Measurements from ENCODE around the gene SNCA.

Gene SNCA

DNA sequence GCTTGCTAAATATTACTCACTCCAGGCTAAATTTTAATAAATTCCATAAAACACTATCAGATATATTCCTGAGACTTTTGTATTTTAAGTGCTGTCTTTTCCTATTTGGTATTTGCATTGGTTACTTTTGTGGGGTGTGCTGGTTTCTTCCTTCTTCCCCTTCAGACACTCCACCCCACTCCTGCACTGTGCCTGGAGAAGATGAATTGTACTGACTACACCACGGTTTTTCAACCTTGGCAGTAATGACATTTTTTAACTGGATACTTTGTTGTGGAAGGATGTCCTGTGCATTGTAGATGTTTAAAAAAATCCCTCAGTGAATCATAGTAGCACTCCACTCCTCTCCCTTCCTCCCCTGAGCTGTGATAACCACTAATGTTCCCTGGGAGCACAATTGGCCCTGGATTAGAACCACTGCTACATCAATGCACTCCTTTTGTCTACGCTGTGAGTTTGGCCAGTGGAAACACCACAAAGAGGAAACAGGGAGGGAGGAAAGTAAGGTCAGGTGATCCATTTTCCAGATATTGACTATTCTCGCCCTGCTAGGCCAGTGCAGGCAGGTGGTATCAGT is 36.3 kb downstream of the SNCA start:
- TF ChIP-seq, protein P1, sequence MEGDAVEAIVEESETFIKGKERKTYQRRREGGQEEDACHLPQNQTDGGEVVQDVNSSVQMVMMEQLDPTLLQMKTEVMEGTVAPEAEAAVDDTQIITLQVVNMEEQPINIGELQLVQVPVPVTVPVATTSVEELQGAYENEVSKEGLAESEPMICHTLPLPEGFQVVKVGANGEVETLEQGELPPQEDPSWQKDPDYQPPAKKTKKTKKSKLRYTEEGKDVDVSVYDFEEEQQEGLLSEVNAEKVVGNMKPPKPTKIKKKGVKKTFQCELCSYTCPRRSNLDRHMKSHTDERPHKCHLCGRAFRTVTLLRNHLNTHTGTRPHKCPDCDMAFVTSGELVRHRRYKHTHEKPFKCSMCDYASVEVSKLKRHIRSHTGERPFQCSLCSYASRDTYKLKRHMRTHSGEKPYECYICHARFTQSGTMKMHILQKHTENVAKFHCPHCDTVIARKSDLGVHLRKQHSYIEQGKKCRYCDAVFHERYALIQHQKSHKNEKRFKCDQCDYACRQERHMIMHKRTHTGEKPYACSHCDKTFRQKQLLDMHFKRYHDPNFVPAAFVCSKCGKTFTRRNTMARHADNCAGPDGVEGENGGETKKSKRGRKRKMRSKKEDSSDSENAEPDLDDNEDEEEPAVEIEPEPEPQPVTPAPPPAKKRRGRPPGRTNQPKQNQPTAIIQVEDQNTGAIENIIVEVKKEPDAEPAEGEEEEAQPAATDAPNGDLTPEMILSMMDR (IDR thresholded peaks at IDR 0.05; ENCODE audit: borderline replicate concordance, insufficient read depth, low read depth, low read length), result no peak
- H3K4me3 ChIP-seq (ENCODE audit: low read depth, low read length), result no peak overlapping the region

DNA sequence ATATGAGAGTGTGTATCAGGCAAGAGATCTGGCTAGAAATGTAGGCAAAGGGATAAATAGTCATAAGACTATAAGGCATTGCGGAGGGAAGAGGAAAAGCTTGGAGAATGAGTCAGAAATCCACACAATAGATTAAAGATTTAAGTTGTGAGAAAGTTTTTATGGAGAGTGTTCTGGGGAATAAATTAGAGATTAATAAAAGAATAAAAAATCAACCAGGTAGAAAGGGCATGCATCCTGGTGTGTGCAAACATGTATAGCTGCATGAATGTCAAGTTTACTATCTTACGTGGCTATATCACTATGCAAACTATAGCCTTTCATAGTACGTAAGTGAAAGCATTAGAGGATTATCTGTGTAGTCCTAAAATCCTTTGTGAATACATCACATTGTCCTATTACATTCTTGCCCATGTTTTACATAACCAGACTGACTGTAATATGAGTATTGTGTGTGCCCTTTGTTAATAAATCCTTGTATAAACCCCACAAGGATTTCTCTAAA is 36.9 kb downstream of the SNCA start:
- no peak overlapping the region for H3K4me3 ChIP-seq (ENCODE audit: low read depth, low read length)
- TF ChIP-seq, protein P1 (IDR thresholded peaks at IDR 0.05; ENCODE audit: borderline replicate concordance, insufficient read depth, low read depth, low read length), result no peak

DNA sequence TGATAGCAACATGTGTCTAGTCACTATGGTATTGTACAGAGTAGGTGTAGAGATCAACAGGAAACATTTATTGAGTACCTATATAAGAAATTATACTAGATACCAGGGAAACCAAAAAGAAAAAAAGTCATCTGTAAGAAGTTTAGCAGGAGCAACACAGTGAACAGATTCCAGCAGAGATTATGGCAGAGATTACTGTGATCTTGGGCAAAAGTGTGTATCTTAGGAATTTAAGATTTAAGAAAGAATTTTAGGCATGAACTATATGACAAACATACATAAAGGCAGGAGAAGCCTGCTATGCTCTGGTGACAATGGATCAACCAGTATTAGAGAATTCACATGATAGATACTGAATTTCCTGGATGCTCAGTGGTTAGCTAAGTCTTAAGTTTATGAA is 37.9 kb downstream of the SNCA start:
- no peak overlapping the region for H3K4me3 ChIP-seq (ENCODE audit: low read depth, low read length)
- TF ChIP-seq, protein P1 (IDR thresholded peaks at IDR 0.05; ENCODE audit: borderline replicate concordance, insufficient read depth, low read depth, low read length), result no peak

DNA sequence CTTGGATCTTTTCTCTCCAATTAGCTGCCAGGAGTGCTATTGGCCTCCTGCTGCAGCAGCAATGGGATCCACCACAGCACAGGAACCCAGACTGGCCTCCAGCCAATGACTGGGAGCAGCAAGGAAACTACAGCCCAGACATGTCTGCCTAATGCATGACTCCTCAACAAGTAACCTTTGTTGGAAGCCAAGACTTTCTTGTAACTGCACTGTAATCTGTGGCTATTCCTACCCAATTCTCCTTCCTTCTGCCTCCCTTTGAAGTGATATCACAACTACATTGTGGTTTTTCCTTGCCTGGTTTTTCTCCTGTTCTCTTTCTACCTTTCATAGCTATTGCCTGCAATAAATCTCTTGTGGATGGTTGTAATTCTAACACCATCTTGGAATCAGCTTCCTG is 39.8 kb downstream of the SNCA start:
- H3K4me3 ChIP-seq (ENCODE audit: low read depth, low read length), result no peak overlapping the region
- TF ChIP-seq, protein P1 (IDR thresholded peaks at IDR 0.05; ENCODE audit: borderline replicate concordance, insufficient read depth, low read depth, low read length), result no peak

DNA sequence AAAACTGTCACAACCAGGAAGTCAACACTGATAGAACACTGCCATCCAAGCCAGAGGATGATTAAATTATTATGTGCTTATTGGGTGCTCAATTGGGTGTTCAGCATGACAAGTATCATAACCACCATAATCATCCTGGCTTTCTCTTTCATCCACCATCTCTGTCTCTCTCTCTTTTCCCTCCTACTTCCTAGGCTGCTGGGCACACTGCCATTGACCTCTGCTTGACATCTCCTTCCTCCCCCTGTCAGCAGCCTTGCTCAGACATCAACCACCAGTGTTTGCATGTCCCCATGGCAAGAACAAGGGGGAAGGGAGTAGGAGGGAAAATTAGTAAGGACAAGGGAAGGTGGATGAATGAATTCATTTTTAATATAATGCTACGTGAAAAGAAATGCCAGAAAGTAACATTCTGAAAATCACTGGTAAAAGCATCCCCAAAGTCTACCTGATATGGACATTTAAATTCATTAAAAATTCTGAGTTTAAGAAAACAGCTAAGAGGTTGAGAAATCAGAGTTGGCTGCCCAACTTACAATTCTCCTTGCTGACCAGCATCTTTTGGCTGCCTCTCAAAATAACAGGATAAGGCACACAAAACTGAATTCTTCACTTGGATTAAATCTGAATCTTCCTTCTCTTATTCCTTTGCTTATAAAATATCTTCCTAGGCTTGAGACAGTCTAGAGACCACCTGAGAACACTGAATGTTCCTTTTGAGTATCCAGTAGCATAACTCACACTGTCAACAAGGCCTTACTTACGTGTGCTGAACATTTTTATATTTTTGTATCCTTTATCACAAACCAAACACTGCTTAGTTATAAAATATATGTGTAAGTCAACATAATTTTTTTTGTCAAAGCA is 48.5 kb downstream of the SNCA start:
- H3K4me3 ChIP-seq (ENCODE audit: low read depth, low read length), result no peak overlapping the region
- TF ChIP-seq, protein P1 (IDR thresholded peaks at IDR 0.05; ENCODE audit: borderline replicate concordance, insufficient read depth, low read depth, low read length), result no peak

DNA sequence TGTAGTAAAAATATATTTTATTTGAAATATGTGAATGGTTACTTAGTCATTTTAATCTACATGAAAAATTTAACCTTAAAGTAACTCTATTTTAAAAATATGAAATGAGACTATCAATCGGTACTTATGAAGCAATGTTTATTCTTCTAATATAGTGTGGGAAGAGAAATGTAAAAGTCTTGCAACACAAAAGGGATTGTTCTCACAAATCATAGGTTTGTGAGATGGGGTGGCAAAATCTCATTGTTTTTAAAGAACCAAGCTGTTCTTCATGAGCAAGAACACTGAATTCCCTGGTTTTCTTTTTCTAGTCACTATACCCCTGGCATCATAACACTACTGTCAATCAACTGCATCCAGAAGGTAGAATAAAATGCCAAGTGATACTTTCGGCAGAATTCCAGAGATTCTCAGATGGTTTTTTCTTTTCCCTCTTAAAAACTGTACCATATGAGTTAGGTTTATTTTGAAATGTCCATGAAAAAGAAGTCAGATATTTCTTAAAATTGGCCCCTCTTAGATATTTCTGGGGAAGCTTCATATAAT is 52.2 kb downstream of the SNCA start:
- TF ChIP-seq, protein P1 (IDR thresholded peaks at IDR 0.05; ENCODE audit: borderline replicate concordance, insufficient read depth, low read depth, low read length), result no peak
- H3K4me3 ChIP-seq (ENCODE audit: low read depth, low read length), result no peak overlapping the region

Measured in GM12875 (cell line).